Activated T-helper 1 cell treated with anti-CD3 and anti-CD28 coated beads, Interleukin-2, amount 50 U/mL, for 16 hours (primary cell): Measurements from ENCODE around the gene CBX4.

Experiments
- DNase-seq, 2 donors: peaks; one replicate each; pipeline ENCODE4 v3.0.0-alpha.2; 2020; ENCODE audit warnings: low read depth in 1 of 2, low spot score in 1 of 2

The CBX4 gene

DNA sequence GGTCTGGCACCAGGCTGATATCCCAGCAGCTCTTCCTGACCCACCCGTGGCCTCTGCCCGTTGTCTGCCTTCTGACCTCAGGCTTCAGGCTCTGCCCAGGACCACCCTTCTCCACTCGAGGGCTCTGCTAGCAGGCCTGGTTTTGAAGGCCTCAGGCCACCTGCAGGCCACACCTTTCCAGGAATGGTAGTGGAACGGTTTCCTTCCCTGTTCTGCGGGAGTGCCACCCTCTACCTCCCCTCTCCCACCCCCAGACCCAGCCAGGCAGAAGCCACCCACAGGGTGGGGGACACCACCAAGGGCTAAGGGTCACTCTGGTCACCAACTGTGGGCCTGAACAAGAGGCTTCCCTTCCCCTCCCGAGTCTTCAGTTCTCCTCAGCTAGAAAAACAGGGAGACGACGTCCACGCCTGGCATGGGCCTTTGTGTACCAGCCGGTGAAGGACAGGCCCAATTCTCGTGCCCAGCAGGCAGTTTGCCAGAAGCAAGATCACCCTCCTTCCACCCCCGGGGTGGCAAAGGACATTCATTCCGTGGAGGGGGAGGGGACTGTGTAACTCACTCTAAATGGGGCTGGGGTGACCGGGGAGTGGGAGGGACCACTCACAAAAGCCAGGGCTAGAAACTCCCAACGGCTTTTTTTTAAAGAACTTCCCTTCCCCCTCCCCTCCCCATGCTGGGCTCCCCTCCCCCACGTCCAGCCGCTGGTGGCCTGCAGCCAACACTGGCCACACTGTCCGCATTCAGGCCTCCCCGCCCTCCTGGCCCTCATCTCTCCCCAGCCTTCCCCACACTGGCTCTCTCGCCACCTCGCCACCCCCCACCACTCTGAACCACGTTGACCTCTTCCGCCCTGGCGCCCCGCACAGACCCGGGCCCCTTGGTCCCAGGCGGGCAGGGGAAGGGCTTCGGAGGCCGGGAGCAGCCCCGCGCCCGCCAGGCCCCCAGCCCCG, 7.7 kb downstream of the CBX4 start:
- no peak for DNase-seq

DNA sequence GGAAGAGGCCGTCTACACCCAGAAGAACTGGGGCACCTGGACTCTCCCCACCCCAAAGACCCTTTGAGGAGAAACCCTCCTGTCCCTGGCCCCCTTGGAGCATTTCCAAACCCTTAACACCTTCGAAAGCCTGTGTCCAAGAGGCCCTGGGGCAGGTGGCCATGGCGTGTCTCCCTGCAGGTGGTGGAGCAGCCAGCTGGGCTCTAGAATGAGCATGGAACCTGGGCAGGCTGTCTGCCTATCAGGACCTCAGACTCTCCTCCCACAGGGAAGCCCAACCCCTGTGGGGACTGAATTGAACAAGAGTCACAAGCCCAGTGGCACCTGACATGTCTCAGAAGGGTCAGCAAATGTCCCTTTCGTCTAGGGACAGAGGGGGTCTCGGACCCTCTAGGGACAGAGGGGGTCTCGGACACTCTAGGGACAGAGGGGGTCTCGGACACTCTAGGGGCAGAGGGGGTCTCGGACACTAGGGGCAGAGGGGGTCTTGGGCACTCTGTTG, 8.4 kb downstream of the CBX4 start:
- DNase-seq, result no peak

- no peak for DNase-seq
These were observed 8.9 kb downstream of the CBX4 start for GRCh38 chr17:79830303-79830702.

- no peak for DNase-seq
These were observed 9.8 kb downstream of the CBX4 start for GRCh38 chr17:79829457-79829856.

- no peak for DNase-seq
These were observed 10.2 kb downstream of the CBX4 start for GRCh38 chr17:79829004-79829403.

GRCh38 chr17:79826841-79827578, 12.2 kb downstream of the CBX4 start:
- DNase-seq, result no peak

DNA sequence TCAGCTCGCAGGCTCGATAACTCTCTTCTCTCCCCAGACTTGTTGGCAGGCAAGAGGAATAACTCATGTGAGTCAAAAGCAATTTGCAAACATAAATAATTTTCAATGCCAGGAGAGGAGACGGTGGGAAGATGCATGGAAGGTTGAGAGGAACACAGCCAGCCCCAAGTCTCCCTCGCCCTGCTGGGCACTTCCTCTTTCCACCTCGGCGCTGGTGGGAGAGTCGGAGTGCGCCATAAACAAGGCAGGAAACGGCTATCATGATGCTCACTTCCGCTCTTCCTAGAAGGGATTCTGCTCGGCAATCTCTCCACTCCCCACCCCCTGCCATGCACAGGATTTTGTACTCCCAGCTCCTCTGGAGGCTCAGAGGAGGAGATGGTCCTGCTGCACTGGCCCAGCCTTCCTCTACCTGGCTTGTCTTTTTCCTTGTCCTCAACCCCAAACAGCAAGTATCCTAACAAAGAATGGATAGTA, 13.0 kb downstream of the CBX4 start:
- DNase-seq, result no peak

- DNase-seq, result no peak
These were observed 13.7 kb downstream of the CBX4 start for GRCh38 chr17:79825580-79825921.

DNA sequence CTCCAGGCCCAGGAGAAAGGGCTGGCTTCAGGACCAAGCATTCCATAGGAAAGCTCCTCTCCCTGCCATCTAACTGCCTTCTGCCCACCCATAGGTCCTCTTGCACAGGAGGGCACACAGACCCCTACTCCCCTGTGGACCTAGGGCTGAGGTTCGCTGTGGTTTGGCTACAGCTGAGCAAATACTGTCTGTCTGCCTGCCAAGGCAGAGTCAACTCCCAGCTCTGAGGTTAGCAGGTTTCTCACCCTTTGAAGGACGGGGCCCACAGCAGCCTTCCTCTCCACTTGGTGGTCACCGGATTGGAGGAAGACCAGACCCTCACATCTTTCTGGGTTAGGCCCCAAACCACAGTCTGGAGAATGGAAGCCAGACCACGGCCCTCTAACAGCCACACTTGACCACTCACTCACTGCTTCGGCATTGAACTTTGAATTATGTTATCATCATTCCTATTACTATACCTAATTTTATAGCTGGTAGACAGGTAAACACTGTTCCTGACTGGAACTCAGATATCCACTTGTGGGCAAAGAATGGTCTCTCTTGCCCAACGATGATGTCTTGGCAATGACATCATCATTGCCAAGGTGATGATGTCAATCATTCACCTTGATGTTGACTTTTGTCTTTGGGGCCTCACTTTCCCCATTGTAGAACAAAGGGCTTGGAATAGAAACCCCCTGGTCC, 14.2 kb downstream of the CBX4 start:
- DNase-seq, result no peak

DNA sequence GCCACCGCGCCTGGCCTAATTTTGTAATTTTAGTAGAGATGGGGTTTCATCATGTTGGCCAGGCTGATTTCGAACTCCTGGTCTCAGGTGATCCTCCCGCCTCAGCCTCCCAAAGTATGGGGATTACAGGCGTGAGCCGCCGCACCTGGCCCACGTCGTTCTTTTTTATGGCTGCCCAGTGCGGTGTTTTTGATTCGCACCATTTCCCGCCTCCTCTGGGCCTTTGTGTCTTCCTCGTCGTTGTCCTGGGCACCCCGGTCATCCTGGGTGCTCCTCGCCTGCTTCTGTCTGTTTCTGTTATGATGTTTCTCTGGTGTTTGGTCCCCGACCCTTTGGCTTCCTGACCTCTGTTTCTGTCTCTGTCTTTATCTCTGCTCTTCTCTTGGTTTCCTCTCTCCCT, 15.0 kb downstream of the CBX4 start:
- no peak for DNase-seq

- no peak for DNase-seq
These were observed 16.6 kb downstream of the CBX4 start for GRCh38 chr17:79822583-79823124.

GRCh38 chr17:79821331-79822095, 17.7 kb downstream of the CBX4 start:
- DNase-seq, result no peak

- DNase-seq, result no peak
These were observed 18.3 kb downstream of the CBX4 start for GRCh38 chr17:79820959-79821330.

DNA sequence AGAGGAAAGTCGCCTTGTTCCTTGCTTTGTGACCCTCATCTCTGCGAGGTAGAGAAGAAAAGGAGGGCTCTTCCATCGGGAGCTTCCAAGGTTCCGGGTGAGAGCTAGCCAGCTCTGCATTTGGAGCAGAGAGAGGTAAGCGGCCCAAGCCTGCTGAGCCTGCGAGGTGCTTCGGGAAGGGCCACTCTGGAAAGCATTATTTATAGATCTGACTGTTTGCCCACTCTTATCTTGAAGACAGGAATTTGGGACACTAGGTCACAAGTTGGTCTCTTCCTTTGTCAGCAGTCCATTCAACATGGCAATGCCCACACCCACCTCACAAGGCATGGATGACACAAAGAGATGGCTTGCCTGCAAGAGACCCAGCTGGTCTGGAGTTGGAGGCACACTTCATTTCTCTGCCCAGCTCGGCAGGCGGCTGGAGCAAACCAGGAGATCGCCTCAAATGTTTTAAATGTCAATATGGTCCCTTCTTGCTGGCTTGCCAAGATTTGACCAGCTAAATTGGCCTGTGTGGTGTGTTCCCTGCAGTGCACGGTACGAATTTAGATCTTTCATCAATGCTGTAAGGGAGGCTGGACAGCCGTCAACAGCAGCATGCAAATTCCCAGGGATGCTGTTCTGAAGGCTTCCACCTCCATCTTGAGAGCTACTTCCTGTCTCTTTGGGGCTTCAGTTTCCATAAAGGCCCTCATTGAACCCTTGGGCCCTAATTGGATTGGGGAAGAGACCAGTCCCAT, 19.5 kb downstream of the CBX4 start:
- DNase-seq, result no peak

GRCh38 chr17:79819085-79819484, 20.2 kb downstream of the CBX4 start:
- no peak for DNase-seq

DNA sequence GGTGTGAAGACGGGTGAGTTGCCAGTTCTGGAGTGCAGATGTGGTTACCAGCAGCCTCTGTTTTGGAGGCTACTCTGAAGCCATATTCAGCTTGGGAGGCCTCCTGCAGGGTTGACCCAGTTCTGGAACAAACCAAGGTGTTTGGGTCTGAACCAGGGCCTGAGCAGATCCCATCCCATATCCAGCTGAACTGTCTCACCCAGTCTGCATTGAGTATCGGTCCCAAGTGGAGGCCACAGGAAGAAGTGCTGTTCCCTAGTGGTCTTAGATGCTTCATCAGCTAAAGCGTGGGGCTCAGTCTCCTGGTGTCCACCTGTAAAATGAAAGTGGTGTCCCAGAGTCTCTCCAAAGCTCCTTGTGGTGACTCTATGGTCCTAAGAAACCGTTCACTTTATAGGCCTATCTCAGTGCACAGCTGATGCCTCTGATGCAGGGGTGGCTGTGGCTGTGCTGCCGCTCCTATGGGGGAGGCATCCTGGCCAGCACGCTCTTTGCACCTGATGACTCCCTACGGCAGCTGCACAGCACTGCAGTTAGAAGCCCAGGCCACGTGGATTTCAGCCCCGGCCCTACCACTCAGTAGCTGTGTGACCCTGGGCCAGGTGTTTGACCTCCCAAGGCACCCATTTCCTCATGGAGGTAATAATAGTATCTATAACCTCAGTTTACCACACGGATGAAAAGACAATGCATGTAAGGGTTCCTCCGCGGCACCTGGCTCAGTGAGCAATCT, 21.0 kb downstream of the CBX4 start:
- no peak for DNase-seq

DNA sequence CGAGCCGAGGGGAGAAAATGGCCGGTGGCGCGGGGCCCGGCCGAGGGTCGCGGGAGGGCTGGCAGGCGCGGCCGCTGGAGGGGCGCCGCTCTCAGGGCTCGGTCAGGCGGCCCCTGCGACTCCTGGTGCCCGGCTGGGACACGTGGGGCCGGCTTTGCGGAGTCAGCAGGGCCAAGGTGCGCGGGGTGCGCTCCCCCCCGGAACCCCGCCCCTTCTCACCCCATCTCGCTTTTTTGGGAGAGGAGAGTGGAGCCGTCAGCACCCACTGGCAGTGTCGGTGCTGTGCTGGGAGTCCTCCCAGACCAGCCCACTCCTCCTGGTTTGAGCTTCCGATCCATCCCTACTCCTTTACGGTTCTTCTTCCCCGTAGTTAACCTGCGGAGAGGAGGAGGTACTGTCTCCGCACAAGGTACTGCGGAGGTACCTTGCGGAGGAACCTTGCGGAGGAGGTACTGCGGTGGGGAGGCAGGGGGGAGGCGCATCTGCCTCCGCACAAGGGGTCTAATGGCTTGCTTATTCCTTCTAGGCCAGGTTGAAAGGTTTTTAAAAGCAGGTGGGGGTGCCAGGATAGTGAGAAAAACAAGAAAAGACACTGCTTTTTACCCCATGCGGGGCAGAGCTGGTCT, 23.3 kb downstream of the CBX4 start:
- DNase-seq, result no peak

DNA sequence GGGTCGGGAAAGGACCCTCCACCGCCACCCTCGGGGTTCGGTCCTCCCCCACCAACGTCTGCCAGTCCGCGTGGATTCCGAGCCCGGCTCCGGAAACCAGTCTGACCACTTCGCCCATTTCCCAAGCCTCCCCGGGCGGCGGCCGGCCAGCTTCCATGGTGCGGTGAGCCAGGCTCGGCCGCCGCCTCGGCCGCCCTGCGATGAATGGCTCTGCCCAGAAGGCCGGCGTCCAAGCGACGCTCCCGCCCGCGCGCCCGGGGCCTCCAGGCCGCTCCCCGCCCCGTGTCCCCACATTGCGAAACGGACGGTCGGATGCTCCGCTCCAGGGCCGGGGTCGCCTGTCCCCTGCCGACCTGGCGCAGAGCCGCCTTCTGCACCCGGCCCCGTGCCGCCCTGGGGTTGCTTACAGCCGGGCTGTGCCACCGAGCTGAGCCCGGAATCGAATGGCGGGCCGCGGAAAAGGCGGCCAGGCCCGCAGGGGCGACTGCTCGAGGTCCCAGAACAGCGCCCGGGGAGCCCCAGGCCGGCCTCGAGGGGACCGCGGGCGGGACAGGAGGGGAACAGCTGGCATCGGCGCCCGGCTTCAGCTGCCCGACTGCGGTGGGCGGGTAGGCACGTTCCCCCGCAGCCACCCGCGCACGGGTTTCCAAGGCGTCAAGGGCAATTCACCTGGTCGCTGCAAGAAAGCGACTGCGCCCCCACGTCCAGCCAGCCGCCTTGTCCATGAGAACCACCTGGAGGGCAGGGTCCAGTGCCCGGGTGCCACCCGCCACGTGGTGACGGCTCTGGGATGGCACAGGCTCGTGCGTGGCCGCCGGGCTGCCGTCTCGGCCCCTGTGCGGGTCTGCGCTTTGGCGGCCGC, 24.0 kb downstream of the CBX4 start:
- DNase-seq, result no peak
